HepG2 (cell line): ENCODE measurements around the gene GIPC2. TPM values are rescaled to one million over a fixed set of nuclear protein-coding genes. Genes with fewer than 3 reads are reported as not detected.

ENCODE experiments used
- ATAC-seq: fragments of 200-7000 bp; cut with Tn5 transposase; 3 replicates; pipeline ENCODE4 v1.9.1; 2020; ENCODE audit warnings: mild to moderate bottlenecking, moderate library complexity
- BruUV-seq: library from RNA; stranded (reverse); fragments of 400-500 nt; replicated peaks from 2 replicates; lab custom pipeline; 2021; lab: Mats Ljungman, UMichigan
- CTCF ChIA-PET: fragments of 300-600 bp; formaldehyde crosslinking; extraction: SDS; loops from one replicate; lab custom pipeline; 2021; ENCODE audit warnings: low total read pairs, inconsistent platforms, low intra/inter-chr PET ratio; lab: Yijun Ruan, JAX
- POLR2A ChIA-PET: fragments of 350-600 bp; sonication (Branson Sonifier 250); formaldehyde crosslinking; loops from one replicate; lab custom pipeline; 2020; ENCODE audit warnings: antibody characterized with exemption, inconsistent platforms; lab: Yijun Ruan, JAX
- DNase-seq: peaks from one replicate; pipeline ENCODE4 v3.0.0-alpha.2; 2015; ENCODE audit warnings: low spot score
- FAIRE-seq: peaks from 3 replicates; lab custom pipeline; 2011; peaks lifted over from hg19 to GRCh38; lab: Jason Lieb, UNC
- H2AFZ ChIP-seq: one replicate; pipeline ENCODE4 v1.6.1; 2011; ENCODE audit warnings: low read length, inconsistent platforms
- H3K27ac ChIP-seq: fragments of 300-600 bp; 3 replicates; pipeline ENCODE4 v1.8.0; 2011; ENCODE audit warnings: mixed run types, mild to moderate bottlenecking, mixed read lengths, low read length, inconsistent platforms; ENCODE audit not compliant: insufficient read depth; ENCODE audit errors: extremely low read length
- H3K27me3 ChIP-seq, 2 experiments: fragments of 200-600 bp in 1 of 2; 2 replicates in 1 of 2; 3 replicates in 1 of 2; pipeline versions ENCODE4 v1.6.0 to v1.8.0; 2011; ENCODE audit warnings: low read length in 2 of 2, mild to moderate bottlenecking in 2 of 2, moderate library complexity in 2 of 2, inconsistent platforms in 1 of 2; ENCODE audit not compliant: insufficient read depth in 2 of 2, control insufficient read depth in 1 of 2
- H3K36me3 ChIP-seq, 2 experiments: fragments of 200-600 bp in 1 of 2; replicated peaks in 1 of 2; 2 replicates in 1 of 2; 3 replicates in 1 of 2; pipeline versions ENCODE4 v1.5.1 to v1.8.0; 2011; ENCODE audit warnings: low read length in 2 of 2, inconsistent platforms in 1 of 2; ENCODE audit not compliant: insufficient read depth in 2 of 2, control insufficient read depth in 1 of 2
- H3K4me1 ChIP-seq: 2 replicates; pipeline ENCODE4 v1.5.1; 2012; ENCODE audit warnings: low read length, inconsistent platforms; ENCODE audit not compliant: insufficient read depth
- H3K4me2 ChIP-seq: 2 replicates; pipeline ENCODE4 v1.6.0; 2011; ENCODE audit warnings: low read depth, low read length, inconsistent platforms
- H3K4me3 ChIP-seq, 3 experiments: fragments of 200-600 bp in 1 of 3; sonication (generic), shearing (Covaris generic) in 1 of 3; replicated peaks in 1 of 3; 2 replicates each; pipeline ENCODE4 v1.5.1; 2011 to 2016; ENCODE audit warnings: low read length in 3 of 3, inconsistent platforms in 2 of 3, low read depth in 2 of 3, mild to moderate bottlenecking in 2 of 3, control low read depth in 1 of 3, mixed read lengths in 1 of 3; ENCODE audit not compliant: insufficient read depth in 1 of 3
- H3K79me2 ChIP-seq: one replicate; pipeline ENCODE4 v1.6.1; 2011; ENCODE audit warnings: low read length, inconsistent platforms; ENCODE audit not compliant: insufficient read depth
- H3K9ac ChIP-seq: 2 replicates; pipeline ENCODE4 v1.6.0; 2011; ENCODE audit warnings: mild to moderate bottlenecking, low read depth, low read length, inconsistent platforms; ENCODE audit not compliant: insufficient read depth
- H3K9me3 ChIP-seq: 2 replicates; pipeline ENCODE4 v1.5.1; 2012; ENCODE audit warnings: mild to moderate bottlenecking, low read length
- H4K20me1 ChIP-seq: 2 replicates; pipeline ENCODE4 v1.6.0; 2011; ENCODE audit warnings: inconsistent platforms, mild to moderate bottlenecking, low read length, moderate library complexity; ENCODE audit not compliant: insufficient read depth
- FOXM1 ChIP-seq: sonication (generic); formaldehyde crosslinking; IDR thresholded peaks from 2 replicates; pipeline ENCODE4 v1.5.0; 2020; ENCODE audit warnings: missing genetic modification reagents
- TBL1XR1 ChIP-seq: fragments of 150-350 bp; IDR thresholded peaks from 2 replicates; pipeline ENCODE4 v1.6.1; 2014; ENCODE audit warnings: borderline replicate concordance, low read length; ENCODE audit not compliant: partially characterized antibody
- TMF1 ChIP-seq: sonication (generic); formaldehyde crosslinking; IDR thresholded peaks from 2 replicates; pipeline ENCODE4 v1.8.1; 2022; ENCODE audit warnings: low read depth, missing genetic modification reagents
- ZFP36L1 ChIP-seq: sonication (generic); formaldehyde crosslinking; IDR thresholded peaks from 2 replicates; pipeline ENCODE4 v1.8.0; 2022; ENCODE audit warnings: mild to moderate bottlenecking, missing genetic modification reagents, moderate library complexity
- WGBS: methylation state at CpG from one replicate; pipeline ENCODE4 v1.1.6; 2017; ENCODE audit warnings: low lambda C conversion rate; 5-methylcytosine and 5-hydroxymethylcytosine counted together
- in situ Hi-C: cut with HindIII; loops from 2 replicates; pipeline ENCODE4 v1.10.0; 2017; ENCODE audit warnings: low pct_unique_long_range_greater_than_20kb; ENCODE audit not compliant: extremely low pct_ligation_motif_present
- intact Hi-C: fragments of 100-400 bp; cut with micrococcal nuclease; formaldehyde crosslinking; loops from one replicate; pipeline ENCODE4 v1.10.0; 2022; ENCODE audit not compliant: unreplicated experiment
- polyA plus RNA-seq, 8 experiments: library from polyadenylated mRNA; depleted of rRNA in 3 of 8; stranded (reverse) in 7 of 8; unstranded in 1 of 8; fragments of >200 nt; fragmentation: Illumina TruSeq in 4 of 8; extraction: Trizol in 4 of 8; gene quantifications; 2 replicates each; pipeline versions ENCODE4 v1.2.1 to v1.2.3, GENCODE V29; 2011 to 2016; ENCODE audit warnings: low read depth in 4 of 8, missing spikeins in 1 of 8, mixed read lengths in 1 of 8; ENCODE audit not compliant: insufficient read depth in 1 of 8
- total RNA-seq, 5 experiments: library from RNA; depleted of rRNA; stranded (reverse); fragments of >200 nt; fragmentation: Illumina TruSeq; extraction: Trizol; gene quantifications; 2 replicates each; pipeline ENCODE4 v1.2.3, GENCODE V29; 2016; ENCODE audit warnings: low read depth in 1 of 5
- TF ChIP-seq, protein P1 (sequence below): sonication (generic); formaldehyde crosslinking; IDR thresholded peaks from 2 replicates; pipeline ENCODE4 v1.4.0; 2020; ENCODE audit warnings: low read depth, mild to moderate bottlenecking, missing genetic modification reagents
- TF ChIP-seq, protein P2 (sequence below): sonication (generic); formaldehyde crosslinking; IDR thresholded peaks from 2 replicates; pipeline ENCODE4 v1.4.0; 2020; ENCODE audit warnings: missing genetic modification reagents

The GIPC2 gene
- total and polyA plus RNA-seq, 2 of the 13 experiments (the other 11 are each of a cell fraction or from before 2014, with no cell fraction given), result 6.1 to 21.6 TPM

DNA sequence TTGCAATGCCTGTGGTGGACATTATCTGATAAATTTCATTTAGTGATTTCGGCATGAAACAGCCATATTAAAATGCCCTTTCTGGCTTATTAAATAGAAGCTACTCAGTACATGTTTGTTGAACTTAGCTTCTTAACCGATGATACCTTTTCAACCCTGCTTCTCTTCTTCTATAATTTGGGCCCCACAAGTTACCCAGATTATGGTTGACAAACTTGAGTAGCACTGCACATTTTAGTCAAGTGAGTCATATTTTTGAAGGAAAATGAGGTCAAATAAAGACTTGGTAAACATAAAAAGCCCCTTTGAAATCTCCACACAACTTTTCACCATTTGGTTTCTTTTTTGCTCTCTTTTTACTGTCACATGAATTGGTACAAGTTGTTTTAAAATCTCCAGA lies 33.8 kb downstream of the GIPC2 start:
- Histone ChIP-seq H3K9ac (no peak overlapping the region), H3K27ac (no peak overlapping the region), H3K27me3 (no peaks in the 10 kb centered on the region), H2AFZ (no peak overlapping the region), H3K4me1 (peaks cover 17% of the 10 kb centered on the region), H3K36me3 (peaks cover 0 to 16% of the 10 kb centered on the region in 2 experiments; a peak in 3 of 5 replicates), H3K4me3 (no peak overlapping the region), H3K4me2 (no peak overlapping the region), H3K9me3 (no peaks in the 10 kb centered on the region), H3K79me2 (peaks cover 4% of the 10 kb centered on the region), H4K20me1 (no peaks in the 10 kb centered on the region)
- intact Hi-C loops, result no loop called here
- 90% methylated on average over 2 of the region's 2 CpGs for WGBS
- BruUV-seq, result no TSS peak
- TF ChIP-seq FOXM1 (CRISPR knock-in tag), result no peak
- TF ChIP-seq TMF1, result no peak
- TF ChIP-seq, protein P1, sequence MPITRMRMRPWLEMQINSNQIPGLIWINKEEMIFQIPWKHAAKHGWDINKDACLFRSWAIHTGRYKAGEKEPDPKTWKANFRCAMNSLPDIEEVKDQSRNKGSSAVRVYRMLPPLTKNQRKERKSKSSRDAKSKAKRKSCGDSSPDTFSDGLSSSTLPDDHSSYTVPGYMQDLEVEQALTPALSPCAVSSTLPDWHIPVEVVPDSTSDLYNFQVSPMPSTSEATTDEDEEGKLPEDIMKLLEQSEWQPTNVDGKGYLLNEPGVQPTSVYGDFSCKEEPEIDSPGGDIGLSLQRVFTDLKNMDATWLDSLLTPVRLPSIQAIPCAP (CRISPR knock-in tag), result no peak
- TF ChIP-seq, protein P2, sequence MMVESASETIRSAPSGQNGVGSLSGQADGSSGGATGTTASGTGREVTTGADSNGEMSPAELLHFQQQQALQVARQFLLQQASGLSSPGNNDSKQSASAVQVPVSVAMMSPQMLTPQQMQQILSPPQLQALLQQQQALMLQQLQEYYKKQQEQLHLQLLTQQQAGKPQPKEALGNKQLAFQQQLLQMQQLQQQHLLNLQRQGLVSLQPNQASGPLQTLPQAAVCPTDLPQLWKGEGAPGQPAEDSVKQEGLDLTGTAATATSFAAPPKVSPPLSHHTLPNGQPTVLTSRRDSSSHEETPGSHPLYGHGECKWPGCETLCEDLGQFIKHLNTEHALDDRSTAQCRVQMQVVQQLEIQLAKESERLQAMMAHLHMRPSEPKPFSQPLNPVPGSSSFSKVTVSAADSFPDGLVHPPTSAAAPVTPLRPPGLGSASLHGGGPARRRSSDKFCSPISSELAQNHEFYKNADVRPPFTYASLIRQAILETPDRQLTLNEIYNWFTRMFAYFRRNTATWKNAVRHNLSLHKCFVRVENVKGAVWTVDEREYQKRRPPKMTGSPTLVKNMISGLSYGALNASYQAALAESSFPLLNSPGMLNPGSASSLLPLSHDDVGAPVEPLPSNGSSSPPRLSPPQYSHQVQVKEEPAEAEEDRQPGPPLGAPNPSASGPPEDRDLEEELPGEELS (CRISPR knock-in tag), result no peak
- TF ChIP-seq TBL1XR1, result no peak
- no peak for TF ChIP-seq ZFP36L1
- ChIA-PET POLR2A (no interaction called here), CTCF (no interaction called here)
- in situ Hi-C loops, result no loop called here
- FAIRE-seq, result no peak
- no peak for ATAC-seq
- DNase-seq, result no peak
